Fibroblast of skin of right quadriceps (primary cell): ENCODE measurements around the gene SECISBP2L.
"Not testable (repeated sequence)": the region's sequence is repeated elsewhere in the genome, so short reads cannot be mapped to it uniquely, and the experiment has no call there.

Source experiments
- DNase-seq: peaks from one replicate; pipeline ENCODE4 v3.0.0-alpha.2; 2013

SECISBP2L gene

GRCh38 chr15:49046220-49047102 is at the start of gene SECISBP2L:
Gene SECISBP2L (minus strand): TSS chr15:49046446. CDS start chr15:49046299, 147 bp downstream.
- DNase-seq: peak; percentile 93

GRCh38 chr15:49094923-49095322 is 48.7 kb upstream of the SECISBP2L start:
- no peak for DNase-seq

GRCh38 chr15:49093252-49094105 is 47.2 kb upstream of the SECISBP2L start:
- DNase-seq: no peak

- no peak for DNase-seq
Observed at GRCh38 chr15:49088996-49089395, 42.8 kb upstream of the SECISBP2L start.

- DNase-seq: no peak
Observed at GRCh38 chr15:49085696-49086459, 39.6 kb upstream of the SECISBP2L start.

- no peak for DNase-seq
Observed at GRCh38 chr15:49084285-49084570, 38.0 kb upstream of the SECISBP2L start.

GRCh38 chr15:49083401-49084284 is 37.4 kb upstream of the SECISBP2L start:
- DNase-seq: peak; percentile 74

GRCh38 chr15:49082960-49083359 is 36.7 kb upstream of the SECISBP2L start:
- DNase-seq: peak; percentile 82

- DNase-seq: no peak
Observed at GRCh38 chr15:49079340-49080039, 33.2 kb upstream of the SECISBP2L start.

GRCh38 chr15:49075881-49076280 is 29.6 kb upstream of the SECISBP2L start:
- DNase-seq: no peak

- DNase-seq: not testable (repeated sequence)
Observed at GRCh38 chr15:49074589-49075287, 28.5 kb upstream of the SECISBP2L start.

GRCh38 chr15:49066372-49066771 is 20.1 kb upstream of the SECISBP2L start:
- DNase-seq: no peak

GRCh38 chr15:49064884-49065283 is 18.6 kb upstream of the SECISBP2L start:
- DNase-seq: no peak

- DNase-seq: no peak
Observed at GRCh38 chr15:49064281-49064653, 18.0 kb upstream of the SECISBP2L start.

GRCh38 chr15:49063402-49064280 is 17.4 kb upstream of the SECISBP2L start:
- no peak for DNase-seq

GRCh38 chr15:49062900-49063299 is 16.7 kb upstream of the SECISBP2L start:
- no peak for DNase-seq

- peak; percentile 36 for DNase-seq
Observed at GRCh38 chr15:49060710-49061495, 14.7 kb upstream of the SECISBP2L start.

- no peak for DNase-seq
Observed at GRCh38 chr15:49059491-49059890, 13.2 kb upstream of the SECISBP2L start.

- DNase-seq: no peak
Observed at GRCh38 chr15:49058559-49058958, 12.3 kb upstream of the SECISBP2L start.
